GM06990 (cell line): ENCODE data around the gene BCL11B.

Experiments
- DNase-seq: peaks from one replicate; pipeline ENCODE4 v3.0.0-alpha.2; 2011; ENCODE audit not compliant: insufficient read length; ENCODE audit errors: extremely low read depth
- H3K27me3 ChIP-seq: replicated peaks from 2 replicates; pipeline ENCODE4 v1.6.0; 2011; ENCODE audit warnings: low read length; ENCODE audit not compliant: control insufficient read depth, insufficient read depth
- H3K36me3 ChIP-seq: 2 replicates; pipeline ENCODE4 v1.5.1; 2011; ENCODE audit warnings: low read length; ENCODE audit not compliant: control insufficient read depth, insufficient read depth
- H3K4me3 ChIP-seq: replicated peaks from 2 replicates; pipeline ENCODE4 v1.5.1; 2011; ENCODE audit warnings: low read depth, mild to moderate bottlenecking, control low read depth, low read length
- CTCF ChIP-seq: IDR thresholded peaks from 2 replicates; pipeline ENCODE4 v1.5.1; 2011; ENCODE audit warnings: low read length, control low read depth, mild to moderate bottlenecking, inconsistent platforms; ENCODE audit not compliant: insufficient read depth, poor library complexity, severe bottlenecking

BCL11B gene

GRCh38 chr14:99226687-99227086 lies 45.3 kb downstream of the BCL11B start:
- no peak for TF ChIP-seq CTCF
- no peak for DNase-seq
- Histone ChIP-seq H3K36me3 (no peaks in the 10 kb centered on the region), H3K27me3 (no peaks in the 10 kb centered on the region), H3K4me3 (no peak overlapping the region)

GRCh38 chr14:99225436-99226203 lies 46.4 kb downstream of the BCL11B start:
- Histone ChIP-seq H3K4me3 (no peak overlapping the region), H3K27me3 (no peaks in the 10 kb centered on the region), H3K36me3 (no peaks in the 10 kb centered on the region)
- no peak for DNase-seq
- TF ChIP-seq CTCF: no peak

GRCh38 chr14:99224948-99225347 lies 47.0 kb downstream of the BCL11B start:
- TF ChIP-seq CTCF: no peak
- Histone ChIP-seq H3K36me3 (no peaks in the 10 kb centered on the region), H3K4me3 (no peak overlapping the region), H3K27me3 (no peaks in the 10 kb centered on the region)
- DNase-seq: no peak

GRCh38 chr14:99224116-99224910 lies 47.7 kb downstream of the BCL11B start:
- no peak for DNase-seq
- Histone ChIP-seq H3K27me3 (no peaks in the 10 kb centered on the region), H3K36me3 (no peaks in the 10 kb centered on the region), H3K4me3 (no peak overlapping the region)
- no peak for TF ChIP-seq CTCF

- H3K36me3 ChIP-seq: no peaks in the 10 kb centered on the region
- TF ChIP-seq CTCF: no peak
- no peak for DNase-seq
Observed at GRCh38 chr14:99221445-99221844, 50.6 kb downstream of the BCL11B start.

More at GRCh38 chr14:99221445-99221844, 50.6 kb downstream of the BCL11B start:
- Histone ChIP-seq H3K4me3 (no peak overlapping the region), H3K27me3 (no peaks in the 10 kb centered on the region)
